GM19099 (cell line): ENCODE measurements around the gene SLC37A2.
A peak's percentile ranks its signal among the peaks of the same experiment; 100 is the strongest.

Source experiments
- POLR2A ChIP-seq: IDR thresholded peaks from 3 replicates; pipeline ENCODE4 v1.6.1; 2011; ENCODE audit warnings: low read depth; ENCODE audit not compliant: insufficient read length; ENCODE audit errors: extremely low read depth

SLC37A2 gene

DNA sequence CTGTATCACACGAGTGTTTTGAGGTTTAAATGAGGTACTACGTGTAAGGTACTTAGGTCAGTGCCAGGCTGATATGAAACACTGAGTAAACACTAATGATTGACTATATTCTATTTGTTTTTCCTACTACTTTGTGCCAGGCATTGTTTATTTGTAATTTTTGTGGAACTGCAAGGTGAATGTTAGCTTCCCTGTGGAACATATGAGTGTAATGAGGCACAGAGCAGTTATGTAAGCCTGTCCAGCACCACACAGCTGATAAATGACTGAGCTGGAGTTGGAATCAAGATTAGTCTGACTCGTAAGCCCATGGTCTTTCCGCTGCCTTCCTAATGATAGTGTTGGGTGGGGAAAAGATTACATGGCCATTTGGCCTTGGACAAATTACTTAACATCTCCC, 5.9 kb downstream of the SLC37A2 start:
- TF ChIP-seq POLR2A, result no peak

DNA sequence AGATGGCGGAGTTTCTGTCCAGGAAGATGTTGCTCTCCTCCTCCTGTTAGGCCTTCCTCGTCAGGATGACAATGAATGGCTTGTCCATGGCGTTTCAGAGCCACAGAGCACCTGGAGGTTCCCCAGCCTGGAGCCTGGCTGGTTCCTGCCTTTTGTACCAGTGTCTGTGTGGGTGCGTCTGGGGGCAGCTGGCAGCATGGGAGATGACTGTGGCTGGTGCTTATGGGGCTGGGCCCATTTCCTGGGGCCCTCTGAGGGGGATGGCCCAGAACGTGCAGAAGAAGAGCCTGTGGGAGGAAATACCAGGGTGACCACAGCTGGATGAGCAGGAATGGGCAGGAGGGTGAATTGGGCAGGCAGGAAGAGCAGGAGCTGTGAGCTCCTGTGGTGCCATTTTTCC, 6.7 kb downstream of the SLC37A2 start:
- no peak for TF ChIP-seq POLR2A

DNA sequence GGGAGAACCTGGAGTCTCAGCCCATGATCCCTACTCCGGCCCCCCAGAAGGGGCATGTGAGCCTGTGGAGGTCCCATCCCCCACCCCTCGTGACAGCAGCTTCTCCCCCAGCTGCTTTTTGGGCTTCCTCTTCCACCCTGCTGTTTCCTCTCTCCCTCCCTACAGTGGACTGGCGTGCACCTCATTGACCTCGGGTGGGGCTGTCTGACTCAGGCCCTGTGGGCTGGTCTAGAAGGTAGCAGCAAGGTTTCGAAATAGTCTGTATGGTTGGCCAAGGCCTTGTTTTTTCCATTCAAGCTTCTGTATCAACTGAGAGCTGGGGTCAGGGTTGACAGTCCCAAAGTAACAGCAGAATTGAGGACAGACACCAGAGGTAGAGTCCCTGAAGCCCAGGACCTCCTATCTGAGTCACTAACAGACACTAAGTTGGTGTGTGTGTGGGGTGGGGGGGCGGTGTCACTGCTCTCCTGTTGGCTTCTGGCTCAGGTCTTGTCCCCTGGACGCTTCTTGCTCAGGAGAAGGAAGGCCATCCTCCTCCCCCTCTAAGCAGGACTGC, 7.7 kb downstream of the SLC37A2 start:
- TF ChIP-seq POLR2A, result peak; percentile 38

DNA sequence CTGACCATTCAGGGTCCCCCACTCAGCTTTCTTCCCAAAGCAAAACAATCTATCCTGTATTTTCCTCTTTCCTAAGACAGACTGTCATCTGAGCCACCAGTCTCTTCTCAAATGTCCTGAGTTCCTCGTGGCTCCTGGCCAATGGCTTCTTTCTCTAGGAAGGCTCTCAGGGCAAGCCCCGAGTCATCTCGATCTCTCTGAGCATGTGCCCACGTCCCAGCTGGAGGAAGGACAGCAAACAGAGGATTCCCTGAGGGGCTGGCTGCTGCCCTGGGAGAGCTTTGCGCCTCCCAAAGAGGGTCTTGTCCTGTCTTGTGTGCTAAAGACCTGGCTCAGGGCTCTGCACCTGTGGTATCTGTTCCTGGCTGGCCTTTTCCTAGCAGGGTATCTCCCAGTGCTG, 8.3 kb downstream of the SLC37A2 start:
- no peak for TF ChIP-seq POLR2A

DNA sequence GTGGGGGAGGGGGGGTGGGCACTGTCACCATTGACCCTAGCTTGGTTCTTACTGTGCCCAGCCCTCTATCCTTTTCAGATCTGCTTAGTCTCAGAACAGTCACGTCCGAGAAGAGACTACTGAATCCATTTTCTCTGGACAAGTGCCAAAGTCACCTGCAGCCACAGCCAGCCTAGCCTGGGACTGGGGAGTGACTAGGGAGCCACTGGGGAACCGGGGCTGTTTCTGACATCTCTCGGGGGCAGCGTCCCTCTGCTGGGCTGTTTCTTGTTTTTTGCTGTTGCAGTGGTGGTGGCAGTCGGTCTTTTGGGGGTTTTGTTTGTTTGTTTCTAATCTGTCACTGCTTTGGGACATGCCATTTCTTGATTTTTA, 8.7 kb downstream of the SLC37A2 start:
- TF ChIP-seq POLR2A, result no peak

DNA sequence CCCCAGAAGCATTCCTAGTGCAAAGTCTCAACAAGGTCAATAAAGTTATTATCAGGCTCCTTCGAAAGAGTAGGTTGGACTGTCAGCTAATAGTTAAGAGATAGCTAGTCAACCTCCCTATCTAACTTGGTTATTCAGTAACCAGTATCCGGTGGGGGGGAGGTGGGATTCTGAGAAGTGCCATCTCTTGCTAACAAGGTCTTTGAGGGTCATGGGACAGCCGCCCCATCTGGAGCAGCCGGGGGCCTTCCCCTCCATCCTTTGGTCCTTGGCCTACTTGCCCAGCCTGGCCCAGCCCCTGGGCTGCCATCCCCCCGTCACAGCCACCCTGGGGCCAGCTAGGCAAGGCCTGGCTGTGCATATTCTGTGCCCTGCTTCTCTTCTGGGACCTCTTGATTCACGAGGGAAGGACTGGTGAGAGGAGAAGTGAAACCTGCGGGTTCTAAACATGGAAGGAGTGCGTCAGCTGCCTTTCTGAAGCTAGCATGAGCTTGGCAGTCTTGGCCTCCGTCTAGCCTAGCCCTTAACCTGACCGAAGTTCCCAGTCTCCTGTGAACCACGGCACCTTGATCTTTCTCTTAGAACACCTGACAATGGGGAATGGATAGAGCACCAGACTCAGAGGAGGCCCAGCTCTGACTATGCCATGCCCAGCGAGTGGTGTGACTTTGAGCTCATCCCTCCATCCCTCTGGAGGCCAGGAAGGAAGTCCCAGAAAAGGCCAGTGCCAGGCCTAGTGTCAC, 9.3 kb downstream of the SLC37A2 start:
- TF ChIP-seq POLR2A, result peak; percentile 54

DNA sequence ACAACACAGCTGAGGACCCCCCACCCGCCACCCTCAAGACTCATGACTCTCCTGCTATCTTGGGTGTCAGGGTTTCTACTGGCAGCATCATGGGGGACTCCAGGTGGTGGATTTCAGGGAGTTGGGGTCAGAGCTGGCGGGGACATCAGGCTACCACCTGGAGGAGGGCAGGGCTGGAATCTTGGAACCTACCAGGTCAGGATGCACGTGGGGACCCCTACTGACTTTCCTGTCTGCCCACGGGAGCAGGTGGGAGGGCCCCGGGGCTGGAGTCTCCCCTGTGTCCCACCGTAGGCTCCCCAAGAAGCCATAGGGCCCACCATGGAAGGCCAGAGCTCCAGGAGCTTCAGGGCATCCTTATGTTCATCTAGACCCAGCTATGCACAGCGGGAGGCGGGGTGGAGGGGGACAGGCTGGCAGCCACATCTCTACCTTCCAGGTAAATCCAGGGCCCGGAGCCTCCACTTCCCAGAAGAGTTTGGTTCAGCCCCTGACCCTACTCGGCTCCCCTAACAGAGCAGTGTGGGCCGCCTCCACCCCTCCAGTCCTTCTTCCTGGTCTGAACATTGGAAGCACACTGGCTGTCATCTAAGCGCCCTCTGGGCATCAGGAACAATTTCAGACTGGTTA, 10.0 kb downstream of the SLC37A2 start:
- no peak for TF ChIP-seq POLR2A

DNA sequence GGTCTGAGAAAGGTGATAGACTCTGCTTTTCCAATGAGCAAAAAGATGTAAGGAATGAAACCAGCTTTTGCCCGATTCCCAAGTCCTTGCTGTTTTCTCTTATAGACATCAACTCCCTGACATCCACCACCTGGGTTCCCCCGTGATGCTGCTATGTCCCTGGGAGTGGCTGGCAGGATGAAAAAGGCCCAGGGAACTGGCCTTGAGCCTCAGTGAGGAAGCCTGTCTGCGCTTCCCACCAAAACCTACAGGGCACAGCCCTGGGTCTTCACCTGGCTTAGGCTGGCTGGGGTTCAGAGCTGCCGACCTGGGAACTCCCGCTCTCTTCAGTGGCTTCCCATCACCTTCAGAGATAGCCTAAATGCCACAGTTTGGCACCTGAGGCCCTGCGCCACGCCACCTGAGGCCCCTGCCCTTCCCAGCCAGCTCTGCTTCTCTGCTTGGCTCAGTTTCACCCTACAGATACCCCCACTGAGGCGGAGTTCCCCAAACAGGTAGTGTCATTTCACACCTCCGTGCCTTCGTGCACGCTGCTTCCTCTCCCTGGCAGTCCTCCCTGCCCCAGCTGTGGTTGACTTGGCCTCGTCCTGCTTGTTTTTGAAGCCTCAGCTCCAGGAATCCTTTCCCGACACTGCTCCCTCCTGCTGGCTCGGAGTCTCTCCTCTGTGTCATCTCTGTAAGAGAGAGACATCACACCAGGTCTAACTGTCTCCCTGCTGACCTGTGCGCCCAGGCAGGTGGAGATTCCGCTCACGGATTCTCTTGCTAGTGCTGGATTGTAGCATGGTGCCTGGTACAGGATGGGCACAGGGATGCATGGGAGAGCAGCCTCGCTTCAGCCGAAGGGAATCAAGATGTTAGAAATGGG, 10.7 kb downstream of the SLC37A2 start:
- no peak for TF ChIP-seq POLR2A

DNA sequence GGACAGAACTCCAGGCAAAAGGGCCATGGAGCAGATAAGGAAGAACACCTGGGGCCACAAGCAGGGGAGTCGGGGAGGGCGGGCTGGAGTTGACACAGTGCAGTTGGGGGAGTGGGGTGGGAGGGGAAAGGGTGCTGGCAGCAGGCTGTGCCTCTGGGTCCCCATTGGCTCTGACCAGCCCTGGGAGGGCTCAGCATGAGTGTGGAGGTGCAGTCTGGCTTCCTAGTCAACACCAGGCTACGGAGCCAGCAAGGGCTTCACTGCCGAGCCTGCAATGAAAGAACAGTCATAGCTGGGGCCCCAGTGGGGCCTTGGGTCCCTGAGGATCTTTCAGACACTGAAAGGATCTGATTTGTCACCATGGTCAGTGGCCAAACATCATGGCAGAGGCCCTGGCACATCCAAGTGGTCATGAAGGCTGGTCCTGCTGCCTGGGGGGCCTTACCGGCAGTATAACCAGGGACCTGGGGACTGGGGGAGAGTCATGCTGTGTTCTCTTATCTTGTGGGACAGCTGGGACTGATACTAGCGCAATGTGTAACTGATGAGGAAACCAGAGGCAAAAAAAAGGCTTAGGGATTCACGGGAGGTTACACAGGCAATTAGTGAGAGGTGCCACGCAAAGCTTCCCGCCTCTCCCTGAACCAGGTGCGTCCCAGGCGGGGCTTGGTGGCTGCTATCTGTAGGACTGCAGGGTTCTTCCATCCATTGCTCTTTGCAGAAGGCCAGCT, 11.6 kb downstream of the SLC37A2 start:
- no peak for TF ChIP-seq POLR2A

DNA sequence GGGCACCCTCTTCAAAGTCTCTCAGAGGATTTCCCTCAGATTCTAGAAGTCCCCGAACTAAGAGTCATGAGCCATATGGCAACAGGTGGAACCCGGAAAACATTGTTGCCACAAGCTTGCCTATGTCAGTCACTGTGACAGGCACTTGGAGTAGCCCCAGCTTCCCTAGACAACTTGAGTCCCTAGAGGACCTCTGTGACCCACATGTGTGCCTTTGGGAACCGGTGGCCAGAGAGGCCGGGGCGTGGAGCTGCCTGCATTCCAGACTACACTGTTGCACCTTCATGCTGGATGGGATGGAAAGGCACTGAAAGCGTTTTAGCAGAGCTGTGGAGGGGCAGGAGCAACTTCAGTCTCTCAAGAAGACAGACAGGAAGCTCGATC, 12.1 kb downstream of the SLC37A2 start:
- TF ChIP-seq POLR2A, result no peak

DNA sequence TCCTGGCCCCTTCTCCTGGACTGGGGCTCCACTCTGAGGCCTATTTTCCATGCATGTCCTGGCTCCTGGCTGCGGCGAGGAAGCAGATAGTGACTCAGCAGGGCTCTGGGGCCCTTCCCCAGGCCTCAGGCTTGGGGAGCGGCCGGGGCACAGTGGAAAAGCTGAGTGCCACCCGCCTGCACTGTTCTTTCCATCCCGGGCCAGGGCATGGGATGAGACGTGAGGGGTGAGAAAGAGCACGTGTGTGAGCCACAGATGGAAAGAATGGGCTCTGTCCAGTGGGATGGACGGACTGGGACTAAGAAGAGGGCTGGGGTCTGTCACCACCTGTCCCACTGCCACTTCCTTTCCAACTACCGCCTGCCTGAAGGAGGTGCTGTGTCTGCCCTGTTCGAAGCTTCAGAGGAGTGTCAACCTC, 12.8 kb downstream of the SLC37A2 start:
- no peak for TF ChIP-seq POLR2A

DNA sequence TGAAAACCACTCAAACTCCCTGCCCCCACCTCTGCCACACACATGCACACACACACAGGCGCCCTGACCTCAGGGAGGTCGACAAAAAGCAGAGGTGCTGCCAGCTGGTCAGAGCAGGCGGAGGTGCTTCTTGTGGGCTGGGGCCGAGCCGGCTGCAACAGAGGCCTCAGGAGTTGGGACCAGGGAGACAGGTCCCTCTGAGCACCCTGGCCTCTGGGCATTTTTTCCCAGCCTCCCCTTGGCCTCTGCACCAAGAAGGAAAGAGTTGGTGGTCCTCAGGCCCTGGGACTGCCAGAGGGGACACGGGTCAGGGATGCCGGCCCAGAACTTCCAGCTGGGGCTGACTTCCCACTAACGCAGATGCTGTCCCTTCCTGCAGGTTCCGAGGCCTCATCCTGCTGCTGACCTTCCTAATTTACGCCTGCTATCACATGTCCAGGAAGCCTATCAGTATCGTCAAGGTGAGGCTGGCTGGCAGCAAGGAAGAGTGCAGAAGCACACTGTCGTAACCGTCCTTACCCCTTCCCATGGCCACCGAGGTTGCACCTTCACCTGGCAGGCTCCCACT, 13.4 kb downstream of the SLC37A2 start:
- TF ChIP-seq POLR2A, result no peak

DNA sequence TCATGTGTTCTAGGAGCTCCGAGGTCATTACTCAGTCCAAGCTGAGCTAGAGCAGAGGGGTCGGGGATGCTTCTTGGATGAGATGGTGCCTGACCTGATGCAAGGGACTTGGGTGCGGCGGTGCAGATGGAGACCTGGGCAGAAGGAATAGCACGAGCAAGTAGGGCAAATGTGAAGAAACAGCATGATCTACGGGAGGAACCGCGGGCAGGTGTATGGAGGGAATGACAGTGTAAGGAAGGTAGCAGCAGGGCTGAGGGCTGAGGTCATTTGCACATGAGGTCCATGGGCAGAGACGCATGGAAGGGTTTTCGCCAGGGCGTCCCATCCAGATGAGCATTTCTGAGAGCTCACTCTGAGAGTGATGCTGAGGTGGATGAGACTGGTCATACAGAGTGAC, 14.9 kb downstream of the SLC37A2 start:
- TF ChIP-seq POLR2A, result no peak

DNA sequence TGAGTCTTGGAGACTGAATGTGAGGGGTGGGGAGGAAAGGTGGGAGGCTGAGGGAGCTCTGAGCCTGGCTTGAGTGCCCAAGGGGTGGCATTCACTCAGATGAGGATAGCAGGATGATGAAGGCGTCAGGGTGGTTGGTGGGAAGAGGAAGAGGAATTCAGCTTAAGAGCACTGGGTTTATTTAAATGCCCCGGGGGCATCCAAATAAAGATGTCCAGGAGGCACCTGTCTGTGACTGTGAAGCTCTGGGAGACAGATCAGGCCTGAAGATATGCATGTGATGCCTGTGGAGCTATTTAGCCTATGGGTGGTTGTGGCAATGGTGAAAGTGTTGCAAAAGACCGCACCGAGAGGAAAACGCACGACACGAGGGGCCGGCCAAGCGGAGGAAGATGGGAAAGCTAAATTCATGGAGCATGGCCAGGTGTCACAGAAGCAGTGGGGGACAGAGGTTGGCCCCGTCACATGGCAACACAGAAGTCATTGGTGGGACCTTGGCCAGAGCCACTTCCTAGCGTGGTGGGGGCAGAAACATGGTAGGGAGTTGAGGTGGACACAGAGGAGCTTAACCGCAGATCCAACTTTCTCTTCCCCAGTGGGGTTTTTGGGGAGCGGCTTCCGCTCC, 15.5 kb downstream of the SLC37A2 start:
- no peak for TF ChIP-seq POLR2A

DNA sequence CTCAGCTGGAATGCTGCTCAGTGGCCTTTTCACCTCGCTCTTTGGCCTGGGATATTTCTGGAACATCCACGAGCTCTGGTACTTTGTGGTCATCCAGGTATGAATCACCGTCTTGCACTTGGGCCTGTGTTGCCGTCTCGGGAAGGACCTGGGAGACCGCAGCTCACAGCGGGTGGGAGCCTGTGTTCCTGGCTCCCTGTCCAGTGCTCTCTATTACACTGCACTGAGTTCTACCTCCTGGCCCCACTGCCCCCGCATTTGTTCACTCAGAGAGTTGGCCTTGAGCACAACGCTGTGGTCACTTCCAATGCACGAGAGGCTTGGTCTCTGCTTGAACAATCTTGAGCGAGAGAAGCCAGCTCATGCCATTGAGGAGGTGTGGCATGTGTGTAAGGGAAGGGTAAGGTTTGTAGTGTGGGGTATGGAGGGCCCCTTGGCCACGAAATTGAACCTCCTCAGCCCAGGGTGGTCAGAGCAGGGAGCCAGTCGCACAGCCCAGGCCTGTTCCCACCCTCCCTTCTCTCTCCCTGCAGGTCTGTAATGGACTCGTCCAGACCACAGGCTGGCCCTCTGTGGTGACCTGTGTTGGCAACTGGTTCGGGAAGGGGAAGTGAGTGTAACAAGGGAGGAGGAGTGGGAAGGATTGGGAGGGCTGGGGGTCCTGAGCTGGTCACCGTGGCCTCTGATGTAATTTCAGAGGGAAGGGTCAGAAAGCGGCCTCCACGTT, 16.2 kb downstream of the SLC37A2 start:
- TF ChIP-seq POLR2A, result no peak
